ENCODE results near the gene RUSC2.
"Not testable (repeated sequence)": the region's sequence is repeated elsewhere in the genome, so short reads cannot be mapped to it uniquely, and the experiment has no call there.

The RUSC2 gene

DNA sequence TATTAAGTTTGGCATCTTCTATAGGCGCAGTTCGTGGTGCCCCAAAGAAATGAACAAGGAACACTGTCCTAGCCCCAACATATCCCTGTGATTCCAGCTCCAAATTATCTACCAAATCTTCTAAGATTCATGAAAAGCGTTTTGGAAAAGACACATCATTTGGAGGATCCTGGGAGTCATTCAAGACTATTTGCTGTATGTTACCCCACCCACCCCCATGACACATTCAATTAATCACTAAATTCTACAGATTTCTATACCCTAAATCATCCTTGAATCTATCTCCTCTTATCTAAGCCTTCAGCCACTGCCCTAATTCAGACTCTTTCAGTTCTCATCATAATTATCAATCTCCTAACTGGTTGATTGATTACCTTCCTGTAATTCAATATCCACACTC is 5.5 kb upstream of the RUSC2 start:
- 0 out of 2 replicates have a peak, but pooled peaks cover 3% of the 10 kb centered on the region for H3K27me3 ChIP-seq (ENCODE audit: low read depth)
- H3K36me3 ChIP-seq (replicated peaks), result no peaks in the 10 kb centered on the region
- DNase-seq (ENCODE audit: low spot score in 2 of 2), result no peak
- no peak overlapping the region for H3K4me3 ChIP-seq
- in situ Hi-C loops (cut with MboI; ENCODE audit: low sequenced_read_pairs), result no loop called here
- no peaks in the 10 kb centered on the region for H3K9me3 ChIP-seq
- H3K4me1 ChIP-seq, result peaks cover 6% of the 10 kb centered on the region

DNA sequence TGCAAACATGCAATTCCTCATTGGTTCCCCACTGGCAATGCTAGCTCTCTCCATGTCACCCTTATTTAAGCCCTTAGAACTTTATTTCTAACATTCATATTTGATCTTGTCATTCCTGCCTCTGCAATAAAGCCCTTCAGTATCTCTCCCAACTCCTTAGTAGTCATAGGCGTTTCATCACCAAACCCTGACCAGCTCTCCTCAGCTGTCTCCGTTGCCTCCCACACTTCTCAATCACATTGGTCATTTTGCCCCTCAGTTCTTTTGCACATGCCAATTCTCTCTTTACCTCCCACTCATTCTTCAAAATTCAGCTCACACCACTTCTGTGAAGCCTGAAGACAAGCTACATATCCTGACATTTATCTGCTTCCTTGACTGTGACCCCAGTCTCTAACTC is 2.8 kb upstream of the RUSC2 start:
- Histone ChIP-seq H3K27me3 (ENCODE audit: low read depth) (no peaks in the 10 kb centered on the region), H3K36me3 (replicated peaks) (no peaks in the 10 kb centered on the region), H3K9me3 (no peaks in the 10 kb centered on the region), H3K4me3 (no peak overlapping the region), H3K4me1 (peaks cover 17% of the 10 kb centered on the region)
- DNase-seq (ENCODE audit: low spot score in 2 of 2), result no peak
- in situ Hi-C loops (cut with MboI; ENCODE audit: low sequenced_read_pairs), result no loop called here

DNA sequence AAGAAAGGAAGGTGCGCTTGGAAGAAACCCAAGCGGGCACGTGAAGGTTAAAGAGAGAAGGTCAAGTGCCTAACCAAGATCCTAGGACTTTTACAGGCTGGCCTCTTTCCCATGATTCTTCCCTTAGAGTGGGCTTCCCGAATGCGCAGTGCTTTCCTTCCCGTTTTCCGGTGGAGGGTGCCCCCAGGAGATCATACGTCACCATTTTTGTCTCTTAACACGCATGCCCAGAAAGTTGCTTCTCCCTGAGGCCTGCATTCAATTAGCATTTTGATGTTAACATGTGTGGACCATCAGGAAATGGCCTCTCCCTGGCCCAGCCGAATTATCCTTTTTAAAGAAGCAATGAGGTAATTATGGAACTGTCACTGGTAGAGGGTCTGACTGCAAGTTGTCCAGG is 1.9 kb upstream of the RUSC2 start:
- no peak for DNase-seq (ENCODE audit: low spot score in 2 of 2)
- Histone ChIP-seq H3K36me3 (replicated peaks) (no peaks in the 10 kb centered on the region), H3K4me3 (no peak overlapping the region), H3K27me3 (ENCODE audit: low read depth) (no peaks in the 10 kb centered on the region), H3K9me3 (no peaks in the 10 kb centered on the region), H3K4me1 (peaks cover 17% of the 10 kb centered on the region)
- in situ Hi-C loops (cut with MboI; ENCODE audit: low sequenced_read_pairs), result no loop called here

DNA sequence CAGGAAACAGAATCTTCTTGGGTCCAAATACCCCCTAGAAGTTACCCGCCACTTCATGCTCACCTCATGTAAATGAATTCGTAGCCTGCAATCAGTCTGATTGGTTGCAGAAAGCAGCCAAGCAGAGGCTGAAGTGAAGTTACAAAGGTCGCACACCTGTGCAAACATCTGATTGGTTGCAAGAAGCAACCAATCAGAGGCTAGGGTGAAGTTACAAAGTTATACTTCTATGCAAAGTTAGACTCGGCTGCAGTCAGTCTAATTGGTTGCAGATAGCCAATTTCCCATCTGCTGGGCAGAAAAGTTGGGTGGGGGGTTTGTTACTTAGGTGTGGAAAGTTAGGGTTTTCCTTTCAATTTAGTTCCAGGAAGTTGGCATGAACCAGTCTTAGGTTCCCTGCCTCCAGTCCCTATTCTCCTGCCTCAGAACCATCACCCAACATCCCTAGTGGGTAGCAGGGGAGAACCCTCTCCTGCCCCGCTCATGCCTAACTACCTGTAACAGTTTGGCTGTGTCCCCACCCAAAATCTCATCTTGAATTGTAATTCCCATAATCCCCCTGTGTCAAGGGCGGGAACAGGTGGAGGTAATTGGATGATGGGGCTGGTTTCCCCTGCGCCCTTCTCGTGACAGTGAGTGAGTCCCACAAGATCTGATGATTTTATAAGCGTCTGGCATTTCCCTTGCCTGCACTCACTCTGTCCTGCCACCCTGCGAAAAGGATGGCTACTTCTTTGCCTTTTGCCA is 1.2 kb upstream of the RUSC2 start:
- Histone ChIP-seq H3K4me1 (peaks cover 17% of the 10 kb centered on the region), H3K27me3 (ENCODE audit: low read depth) (no peaks in the 10 kb centered on the region), H3K9me3 (no peaks in the 10 kb centered on the region), H3K4me3 (peak overlapping the region; percentile 53), H3K36me3 (replicated peaks) (no peaks in the 10 kb centered on the region)
- in situ Hi-C loops (cut with MboI; ENCODE audit: low sequenced_read_pairs), result no loop called here
- no peak for DNase-seq (ENCODE audit: low spot score in 2 of 2)

DNA sequence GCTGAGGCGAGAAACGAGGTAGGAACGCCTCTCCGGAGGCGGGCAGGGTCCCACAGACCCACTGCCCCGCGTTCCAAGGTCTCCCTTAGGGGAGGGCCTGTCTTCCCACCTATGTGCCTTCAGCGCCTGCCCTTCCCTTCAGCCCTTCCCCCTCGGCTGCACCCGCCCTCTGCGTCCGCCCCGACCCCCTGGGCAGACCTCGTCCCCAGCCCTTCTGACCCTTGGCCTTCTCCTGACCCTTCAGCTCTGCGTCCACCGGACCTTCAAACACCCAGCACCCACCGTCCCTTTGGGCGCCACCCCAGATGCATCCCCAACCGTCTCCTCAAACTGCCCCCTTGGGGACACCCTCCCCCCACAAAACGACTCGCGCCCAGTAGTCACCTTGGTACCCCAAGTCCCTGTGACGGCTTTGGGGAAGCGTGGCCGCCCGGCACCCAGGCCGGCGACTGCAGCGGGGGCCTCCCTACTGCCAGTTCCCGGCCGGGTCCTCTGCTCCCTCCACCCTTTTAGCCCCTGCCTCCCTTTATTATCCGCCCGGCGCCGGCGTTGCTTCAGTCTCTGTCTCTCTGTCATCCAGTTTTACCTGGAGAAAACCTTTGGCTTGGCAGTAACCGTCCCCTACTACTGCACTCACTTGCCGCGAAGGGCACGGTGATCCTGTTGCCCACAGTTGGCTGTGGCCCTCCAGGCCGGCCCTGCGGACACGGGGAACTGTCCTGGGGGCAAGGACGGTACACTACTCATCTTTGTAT is 421 bp downstream of the RUSC2 start:
- Histone ChIP-seq H3K27me3 (ENCODE audit: low read depth) (no peaks in the 10 kb centered on the region), H3K4me3 (peak overlapping the region; percentile 53), H3K36me3 (replicated peaks) (no peaks in the 10 kb centered on the region), H3K9me3 (no peaks in the 10 kb centered on the region), H3K4me1 (peaks cover 19% of the 10 kb centered on the region)
- peak; percentile 26 to 48 for DNase-seq (ENCODE audit: low spot score in 2 of 2)
- in situ Hi-C loops (cut with MboI; ENCODE audit: low sequenced_read_pairs), result loop anchor here (5.0 kb wide), 1 partner anchor 67 kb away; no protein-coding TSS in a partner anchor

DNA sequence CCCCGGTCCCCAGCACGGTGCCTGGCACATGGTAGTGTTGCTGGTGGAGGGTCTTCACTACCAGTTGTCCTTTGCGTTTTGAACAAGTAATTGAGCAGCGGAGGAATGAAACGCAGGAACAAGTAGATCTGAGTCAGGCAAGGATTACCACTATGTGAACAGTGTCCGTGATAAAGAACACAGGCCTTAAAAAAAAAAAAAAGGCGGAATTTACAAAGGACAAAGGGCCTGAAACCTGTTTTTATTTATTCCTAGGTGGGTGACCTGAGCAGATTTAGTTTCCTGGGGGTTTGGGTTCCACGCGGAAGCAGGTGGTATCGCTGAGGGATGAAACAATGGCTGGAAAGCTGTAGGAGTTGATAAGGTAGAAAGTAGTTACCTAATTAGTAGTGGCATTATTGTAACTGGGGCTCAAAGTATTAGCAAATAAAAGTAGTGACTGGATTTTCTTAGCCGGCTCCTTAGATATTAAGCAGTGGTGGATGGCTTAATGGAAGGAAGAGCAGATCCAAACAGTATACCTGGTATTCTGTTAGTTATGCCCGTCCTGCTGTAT is 1.1 kb downstream of the RUSC2 start:
- no peaks in the 10 kb centered on the region for H3K36me3 ChIP-seq (replicated peaks)
- no peak for DNase-seq (ENCODE audit: low spot score in 2 of 2)
- in situ Hi-C loops (cut with MboI; ENCODE audit: low sequenced_read_pairs), result loop anchor here (5.0 kb wide), 1 partner anchor 66 kb away; no protein-coding TSS in a partner anchor
- H3K4me1 ChIP-seq, result peaks cover 19% of the 10 kb centered on the region
- no peaks in the 10 kb centered on the region for H3K9me3 ChIP-seq
- no peaks in the 10 kb centered on the region for H3K27me3 ChIP-seq (ENCODE audit: low read depth)
- H3K4me3 ChIP-seq, result peak overlapping the region; percentile 53

DNA sequence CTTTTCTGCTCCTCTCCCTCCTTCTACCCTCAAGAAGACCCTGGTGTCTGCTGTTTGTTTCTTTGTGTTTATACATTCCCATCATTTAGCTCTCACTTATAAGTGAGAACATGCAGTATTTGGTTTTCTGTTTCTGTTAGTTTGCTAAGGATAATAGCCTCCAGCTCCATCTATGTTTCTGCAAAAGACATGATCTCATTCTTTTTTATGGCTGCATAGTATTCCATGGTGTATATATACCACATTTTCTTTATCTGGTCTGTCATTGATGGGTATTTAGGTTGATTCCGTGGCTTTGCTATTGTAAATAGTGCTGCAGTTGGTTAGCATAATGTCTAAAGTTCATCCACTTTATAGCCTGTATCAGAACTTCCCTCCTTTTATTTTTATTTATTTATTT is 3.2 kb downstream of the RUSC2 start:
- DNase-seq (ENCODE audit: low spot score in 2 of 2); H3K4me3 ChIP-seq; H3K27me3 ChIP-seq (ENCODE audit: low read depth); H3K9me3 ChIP-seq; H3K36me3 ChIP-seq (replicated peaks): not testable (repeated sequence)
- in situ Hi-C loops (cut with MboI; ENCODE audit: low sequenced_read_pairs), result loop anchor here (5.0 kb wide), 1 partner anchor 64 kb away; no protein-coding TSS in a partner anchor
- H3K4me1 ChIP-seq, result peaks cover 19% of the 10 kb centered on the region

DNA sequence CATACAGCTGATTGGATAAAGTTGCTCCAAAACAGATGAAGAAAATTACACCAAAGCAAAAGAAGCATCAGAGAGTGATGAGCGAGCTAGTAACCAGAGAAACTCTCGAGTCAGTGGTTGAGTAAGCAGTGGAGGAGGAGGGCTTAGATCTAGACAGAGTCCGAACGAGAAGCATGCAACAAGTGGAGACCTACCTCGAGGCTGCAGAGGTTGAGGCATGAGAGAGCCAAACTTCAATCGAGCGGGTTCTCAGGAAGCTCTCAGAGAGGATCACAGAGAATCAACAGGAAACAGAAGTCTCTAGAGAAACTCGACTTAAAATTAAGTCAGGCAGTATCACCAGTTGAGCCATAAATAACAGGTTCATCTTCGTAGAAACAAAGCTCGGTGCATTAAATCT is 6.1 kb downstream of the RUSC2 start:
- in situ Hi-C loops (cut with MboI; ENCODE audit: low sequenced_read_pairs), result no loop called here

DNA sequence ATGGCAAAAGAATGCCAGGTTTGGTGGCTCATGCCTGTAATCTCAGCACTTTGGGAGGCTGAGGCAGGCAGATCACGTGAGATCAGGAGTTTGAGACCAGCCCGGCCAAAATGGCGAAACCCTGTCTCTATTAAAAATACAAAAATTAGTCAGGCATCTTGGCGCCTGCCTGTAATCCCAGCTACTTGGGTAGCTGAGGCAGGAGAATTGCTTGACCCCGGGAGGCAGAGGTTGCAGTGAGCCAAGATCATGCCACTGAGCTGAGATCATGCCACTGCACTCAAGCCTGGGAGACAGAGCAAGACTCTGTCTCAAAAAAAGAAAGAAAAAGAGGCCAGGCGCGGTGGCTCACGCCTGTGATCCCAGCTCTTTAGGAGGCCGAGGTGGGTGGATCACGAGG is 8.3 kb downstream of the RUSC2 start:
- H3K4me3 ChIP-seq; H3K36me3 ChIP-seq (replicated peaks); in situ Hi-C loops (cut with MboI; ENCODE audit: low sequenced_read_pairs); H3K9me3 ChIP-seq; DNase-seq (ENCODE audit: low spot score in 2 of 2); H3K4me1 ChIP-seq; H3K27me3 ChIP-seq (ENCODE audit: low read depth): not testable (repeated sequence)

More for the DNA sequence above, 6.1 kb downstream of the RUSC2 start:
- no peaks in the 10 kb centered on the region for H3K27me3 ChIP-seq (ENCODE audit: low read depth)
- H3K36me3 ChIP-seq (replicated peaks), result no peaks in the 10 kb centered on the region
- DNase-seq (ENCODE audit: low spot score in 2 of 2), result no peak
- no peak overlapping the region for H3K4me3 ChIP-seq
- peaks cover 2% of the 10 kb centered on the region; the same call in 1 of the 2 replicates for H3K9me3 ChIP-seq
- H3K4me1 ChIP-seq, result peaks cover 13% of the 10 kb centered on the region

DNA sequence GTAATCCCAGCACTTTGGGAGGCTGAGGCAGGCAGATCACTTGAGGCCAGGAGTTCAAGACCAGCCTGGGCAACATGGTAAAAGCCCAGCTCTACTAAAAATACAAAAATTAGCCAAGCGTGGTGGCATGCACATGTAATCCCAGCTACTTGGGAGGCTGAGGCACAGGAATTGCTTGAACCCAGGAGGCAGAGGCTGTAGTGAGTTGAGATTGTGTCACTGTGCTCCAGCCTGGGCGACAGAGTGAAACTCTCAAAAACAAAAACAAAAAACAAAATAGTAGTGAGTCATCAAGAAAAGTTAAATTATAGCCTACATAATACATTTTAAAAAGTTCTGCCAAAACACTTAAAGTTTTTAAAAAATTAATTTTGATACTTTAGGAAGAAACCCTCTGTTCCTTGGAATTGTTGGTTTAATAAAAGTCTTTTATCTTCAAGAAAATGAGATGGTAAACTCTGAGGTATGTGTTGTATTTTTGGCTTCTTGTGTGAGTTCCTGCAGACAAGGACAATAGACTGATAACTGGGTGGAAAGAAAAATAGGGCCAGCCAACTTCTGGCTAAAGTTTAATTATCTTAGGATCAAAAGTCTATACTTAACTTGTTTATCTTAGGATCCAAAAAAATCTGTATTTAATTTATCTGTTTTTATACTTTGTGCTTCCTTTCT is 9.3 kb downstream of the RUSC2 start:
- in situ Hi-C loops (cut with MboI; ENCODE audit: low sequenced_read_pairs), result no loop called here

DNA sequence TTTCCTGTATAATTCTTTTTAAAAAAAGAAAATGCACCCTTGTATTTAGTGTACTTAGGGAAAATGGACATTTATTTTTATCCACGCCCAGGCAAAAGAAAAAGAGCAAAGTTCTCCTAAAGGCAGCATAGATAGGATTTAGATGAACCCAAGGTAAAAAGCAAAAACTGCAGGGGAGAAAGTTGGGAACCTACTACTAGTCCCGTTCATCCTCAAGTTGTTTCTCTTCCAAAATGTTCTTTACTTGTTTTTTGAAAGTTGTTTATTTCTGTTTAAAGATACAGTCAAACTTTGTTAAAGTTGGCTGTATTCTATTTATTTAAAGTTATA is 9.8 kb downstream of the RUSC2 start:
- H3K27me3 ChIP-seq (ENCODE audit: low read depth), result no peaks in the 10 kb centered on the region
- H3K4me1 ChIP-seq, result no peaks in the 10 kb centered on the region
- H3K9me3 ChIP-seq, result peaks cover 2% of the 10 kb centered on the region; the same call in 1 of the 2 replicates
- no peak overlapping the region for H3K4me3 ChIP-seq
- no peaks in the 10 kb centered on the region for H3K36me3 ChIP-seq (replicated peaks)
- in situ Hi-C loops (cut with MboI; ENCODE audit: low sequenced_read_pairs), result no loop called here
- no peak for DNase-seq (ENCODE audit: low spot score in 2 of 2)

More for the DNA sequence above, 9.3 kb downstream of the RUSC2 start:
- Histone ChIP-seq H3K9me3 (peaks cover 2% of the 10 kb centered on the region; the same call in 1 of the 2 replicates), H3K36me3 (replicated peaks) (no peaks in the 10 kb centered on the region), H3K27me3 (ENCODE audit: low read depth) (no peaks in the 10 kb centered on the region), H3K4me1 (peaks cover 2% of the 10 kb centered on the region; the same call in 1 of the 2 replicates), H3K4me3 (no peak overlapping the region)
- no peak for DNase-seq (ENCODE audit: low spot score in 2 of 2)

DNA sequence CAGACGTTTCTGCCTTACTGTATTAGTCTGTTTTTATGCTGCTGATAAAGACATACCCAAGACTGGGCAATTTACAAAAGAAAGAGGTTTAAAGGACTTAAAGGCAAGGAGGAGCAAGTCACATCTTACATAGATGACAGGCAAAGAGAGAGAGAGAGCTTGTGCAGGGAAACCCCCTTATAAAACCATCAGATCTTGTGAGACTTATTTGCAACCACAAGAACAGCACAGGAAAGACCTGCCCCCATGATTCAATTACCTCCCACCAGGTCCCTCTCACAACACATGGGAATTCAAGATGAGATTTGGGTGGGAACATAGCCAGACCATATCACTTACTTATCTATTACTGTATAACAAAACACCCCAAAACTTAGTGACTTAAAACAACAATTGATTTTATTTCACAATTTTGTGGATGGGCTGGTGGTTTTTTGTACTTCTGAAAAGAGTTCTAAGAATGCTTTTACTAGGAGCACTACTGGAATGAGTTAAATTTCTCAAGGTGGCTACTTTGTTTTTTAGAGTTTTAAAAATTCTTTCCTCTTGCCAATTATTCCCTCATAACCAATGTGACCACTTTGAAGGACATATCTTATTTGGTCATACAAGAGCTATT is 10.3 kb downstream of the RUSC2 start:
- Histone ChIP-seq H3K9me3 (peaks cover 2% of the 10 kb centered on the region; the same call in 1 of the 2 replicates), H3K4me1 (no peaks in the 10 kb centered on the region), H3K4me3 (no peak overlapping the region), H3K36me3 (replicated peaks) (no peaks in the 10 kb centered on the region), H3K27me3 (ENCODE audit: low read depth) (no peaks in the 10 kb centered on the region)
- no peak for DNase-seq (ENCODE audit: low spot score in 2 of 2)
- in situ Hi-C loops (cut with MboI; ENCODE audit: low sequenced_read_pairs), result no loop called here

DNA sequence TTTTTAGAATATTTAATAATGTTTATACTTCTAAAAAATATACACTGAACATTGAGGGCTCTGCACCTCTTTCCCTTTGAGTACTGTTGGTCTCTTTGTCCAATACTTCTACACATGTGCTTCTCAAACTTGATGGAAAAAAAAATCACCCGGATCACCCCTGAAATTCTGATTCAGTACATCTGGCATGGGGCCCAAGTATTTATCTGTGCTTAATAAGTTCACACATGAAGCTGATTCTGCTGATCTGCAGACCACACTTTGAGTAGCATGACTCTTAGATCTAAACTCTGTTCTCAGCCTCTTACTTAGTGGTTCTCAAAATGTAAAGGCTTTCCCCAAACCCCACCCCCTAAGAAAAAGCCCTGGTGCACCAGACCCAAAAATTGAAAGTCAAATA is 12.0 kb downstream of the RUSC2 start:
- no peaks in the 10 kb centered on the region for H3K4me1 ChIP-seq
- no peaks in the 10 kb centered on the region for H3K27me3 ChIP-seq (ENCODE audit: low read depth)
- H3K36me3 ChIP-seq (replicated peaks), result no peaks in the 10 kb centered on the region
- H3K4me3 ChIP-seq, result no peak overlapping the region
- no peak for DNase-seq (ENCODE audit: low spot score in 2 of 2)
- H3K9me3 ChIP-seq, result peaks cover 2% of the 10 kb centered on the region; the same call in 1 of the 2 replicates
- in situ Hi-C loops (cut with MboI; ENCODE audit: low sequenced_read_pairs), result no loop called here

Data from HAP-1 (cell line).